Central memory CD8-positive, alpha-beta T cell (primary cell): ENCODE data around the gene ARHGAP28.
A peak's percentile ranks its signal among the peaks of the same experiment; 100 is the strongest.

Source experiments
- ATAC-seq: fragments of 150-1000 bp; cut with Tn5 transposase; replicated peaks from 2 replicates; pipeline ENCODE4 v1.10.0; 2022; ENCODE audit warnings: mild to moderate bottlenecking, moderate FRiP score, moderate number of reproducible peaks; ENCODE audit not compliant: poor library complexity, severe bottlenecking; ENCODE audit errors: extremely low read depth
- DNase-seq, 2 donors: peaks; one replicate each; pipeline ENCODE4 v3.0.0; 2021; ENCODE audit warnings: low spot score in 2 of 2
- H3K27ac Mint-ChIP-seq: one replicate; pipeline ENCODE4 v1.8.0; 2022; ENCODE audit warnings: low read depth, mild to moderate bottlenecking, moderate library complexity, mixed read lengths
- H3K27me3 Mint-ChIP-seq: one replicate; pipeline ENCODE4 v1.8.0; 2022; ENCODE audit warnings: mixed read lengths
- H3K36me3 Mint-ChIP-seq: one replicate; pipeline ENCODE4 v1.8.0; 2022; ENCODE audit warnings: mild to moderate bottlenecking, moderate library complexity, mixed read lengths; ENCODE audit not compliant: insufficient read depth
- H3K4me1 Mint-ChIP-seq: one replicate; pipeline ENCODE4 v1.8.0; 2022; ENCODE audit warnings: mixed read lengths
- H3K4me3 Mint-ChIP-seq: one replicate; pipeline ENCODE4 v1.8.0; 2022; ENCODE audit warnings: mild to moderate bottlenecking, moderate library complexity, mixed read lengths
- H3K9me3 Mint-ChIP-seq: one replicate; pipeline ENCODE4 v1.8.0; 2022; ENCODE audit warnings: mixed read lengths

ARHGAP28 gene

GRCh38 chr18:6886797-6887330, 157.3 kb downstream of the ARHGAP28 start:
- ATAC-seq (no peak), DNase-seq (no peak)
- Mint-ChIP-seq H3K9me3 (no peaks in the 10 kb centered on the region), H3K36me3 (no peaks in the 10 kb centered on the region), H3K27ac (no peak overlapping the region), H3K4me1 (no peaks in the 10 kb centered on the region), H3K4me3 (no peak overlapping the region), H3K27me3 (no peaks in the 10 kb centered on the region)

- Mint-ChIP-seq H3K36me3 (no peaks in the 10 kb centered on the region), H3K4me3 (no peak overlapping the region)
These were observed 162.3 kb downstream of the ARHGAP28 start for GRCh38 chr18:6891788-6892187.

GRCh38 chr18:6901286-6901926, 171.9 kb downstream of the ARHGAP28 start:
- no peak overlapping the region for H3K27ac Mint-ChIP-seq
- H3K36me3 Mint-ChIP-seq: peaks cover 1% of the 10 kb centered on the region
- H3K4me3 Mint-ChIP-seq: no peak overlapping the region
- H3K4me1 Mint-ChIP-seq: no peaks in the 10 kb centered on the region
- H3K27me3 Mint-ChIP-seq: no peaks in the 10 kb centered on the region
- ATAC-seq (no peak), DNase-seq (no peak)
- peaks cover 30% of the 10 kb centered on the region for H3K9me3 Mint-ChIP-seq

More at GRCh38 chr18:6891788-6892187, 162.3 kb downstream of the ARHGAP28 start:
- H3K27ac Mint-ChIP-seq: no peak overlapping the region
- H3K4me1 Mint-ChIP-seq: no peaks in the 10 kb centered on the region
- H3K27me3 Mint-ChIP-seq: no peaks in the 10 kb centered on the region
- ATAC-seq (no peak), DNase-seq (no peak)
- no peaks in the 10 kb centered on the region for H3K9me3 Mint-ChIP-seq

GRCh38 chr18:6917072-6917471, 187.6 kb downstream of the ARHGAP28 start:
- H3K36me3 Mint-ChIP-seq: peaks cover 2% of the 10 kb centered on the region
- H3K4me1 Mint-ChIP-seq: no peaks in the 10 kb centered on the region
- H3K27me3 Mint-ChIP-seq: no peaks in the 10 kb centered on the region
- DNase-seq (no peak), ATAC-seq (no peak)
- H3K9me3 Mint-ChIP-seq: peaks cover 11% of the 10 kb centered on the region
- no peak overlapping the region for H3K4me3 Mint-ChIP-seq
- H3K27ac Mint-ChIP-seq: no peak overlapping the region

- ATAC-seq: no peak
- H3K4me1 Mint-ChIP-seq: no peaks in the 10 kb centered on the region
- no peak overlapping the region for H3K4me3 Mint-ChIP-seq
- H3K36me3 Mint-ChIP-seq: peaks cover 2% of the 10 kb centered on the region
- no peaks in the 10 kb centered on the region for H3K27me3 Mint-ChIP-seq
- H3K27ac Mint-ChIP-seq: peak overlapping the region; percentile 23
- peaks cover 22% of the 10 kb centered on the region for H3K9me3 Mint-ChIP-seq
- DNase-seq: no peak
These were observed 190.8 kb downstream of the ARHGAP28 start for GRCh38 chr18:6920099-6920955.

- Mint-ChIP-seq H3K27ac (no peak overlapping the region), H3K36me3 (peaks cover 2% of the 10 kb centered on the region), H3K4me1 (no peaks in the 10 kb centered on the region), H3K4me3 (no peak overlapping the region), H3K9me3 (peaks cover 22% of the 10 kb centered on the region), H3K27me3 (no peaks in the 10 kb centered on the region)
- DNase-seq (no peak), ATAC-seq (no peak)
These were observed 192.1 kb downstream of the ARHGAP28 start for GRCh38 chr18:6921571-6921970.

GRCh38 chr18:6923220-6923619, 193.7 kb downstream of the ARHGAP28 start:
- Mint-ChIP-seq H3K4me1 (no peaks in the 10 kb centered on the region), H3K27ac (no peak overlapping the region), H3K36me3 (peaks cover 2% of the 10 kb centered on the region), H3K4me3 (no peak overlapping the region), H3K9me3 (peaks cover 25% of the 10 kb centered on the region), H3K27me3 (no peaks in the 10 kb centered on the region)
- ATAC-seq (no peak), DNase-seq (no peak)

- H3K9me3 Mint-ChIP-seq: peaks cover 24% of the 10 kb centered on the region
- H3K27ac Mint-ChIP-seq: no peak overlapping the region
- no peaks in the 10 kb centered on the region for H3K27me3 Mint-ChIP-seq
- no peak overlapping the region for H3K4me3 Mint-ChIP-seq
- H3K36me3 Mint-ChIP-seq: no peaks in the 10 kb centered on the region
- DNase-seq (no peak), ATAC-seq (no peak)
- H3K4me1 Mint-ChIP-seq: no peaks in the 10 kb centered on the region
These were observed 197.6 kb downstream of the ARHGAP28 start for GRCh38 chr18:6927153-6927552.

GRCh38 chr18:6928359-6928758, 198.8 kb downstream of the ARHGAP28 start:
- H3K4me3 Mint-ChIP-seq: no peak overlapping the region
- H3K4me1 Mint-ChIP-seq: no peaks in the 10 kb centered on the region
- DNase-seq (no peak), ATAC-seq (no peak)
- no peak overlapping the region for H3K27ac Mint-ChIP-seq
- H3K9me3 Mint-ChIP-seq: peaks cover 22% of the 10 kb centered on the region
- H3K27me3 Mint-ChIP-seq: no peaks in the 10 kb centered on the region
- no peaks in the 10 kb centered on the region for H3K36me3 Mint-ChIP-seq

GRCh38 chr18:6929370-6930102, 200.0 kb downstream of the ARHGAP28 start:
- Mint-ChIP-seq H3K27me3 (no peaks in the 10 kb centered on the region), H3K9me3 (peaks cover 14% of the 10 kb centered on the region), H3K4me3 (no peak overlapping the region), H3K36me3 (no peaks in the 10 kb centered on the region), H3K4me1 (no peaks in the 10 kb centered on the region), H3K27ac (no peak overlapping the region)
- no peak for ATAC-seq
- no peak for DNase-seq

GRCh38 chr18:6934859-6935258, 205.3 kb downstream of the ARHGAP28 start:
- DNase-seq (no peak), ATAC-seq (no peak)
- Mint-ChIP-seq H3K27ac (no peak overlapping the region), H3K36me3 (no peaks in the 10 kb centered on the region), H3K4me1 (no peaks in the 10 kb centered on the region), H3K4me3 (no peak overlapping the region), H3K27me3 (no peaks in the 10 kb centered on the region), H3K9me3 (peaks cover 12% of the 10 kb centered on the region)

GRCh38 chr18:6938003-6938402, 208.5 kb downstream of the ARHGAP28 start:
- DNase-seq (no peak), ATAC-seq (no peak)
- Mint-ChIP-seq H3K36me3 (no peaks in the 10 kb centered on the region), H3K27me3 (no peaks in the 10 kb centered on the region), H3K9me3 (peaks cover 5% of the 10 kb centered on the region), H3K27ac (no peak overlapping the region), H3K4me3 (no peak overlapping the region), H3K4me1 (no peaks in the 10 kb centered on the region)
